RCC 7860 (cell line): ENCODE measurements around the gene ISCA1.

Source experiments
- DNase-seq: peaks from one replicate; pipeline ENCODE4 v3.0.0-alpha.2; 2015; ENCODE audit warnings: low spot score
- FAIRE-seq: peaks from 2 replicates; lab custom pipeline; 2012; peaks lifted over from hg19 to GRCh38; lab: Jason Lieb, UNC

ISCA1 gene

DNA sequence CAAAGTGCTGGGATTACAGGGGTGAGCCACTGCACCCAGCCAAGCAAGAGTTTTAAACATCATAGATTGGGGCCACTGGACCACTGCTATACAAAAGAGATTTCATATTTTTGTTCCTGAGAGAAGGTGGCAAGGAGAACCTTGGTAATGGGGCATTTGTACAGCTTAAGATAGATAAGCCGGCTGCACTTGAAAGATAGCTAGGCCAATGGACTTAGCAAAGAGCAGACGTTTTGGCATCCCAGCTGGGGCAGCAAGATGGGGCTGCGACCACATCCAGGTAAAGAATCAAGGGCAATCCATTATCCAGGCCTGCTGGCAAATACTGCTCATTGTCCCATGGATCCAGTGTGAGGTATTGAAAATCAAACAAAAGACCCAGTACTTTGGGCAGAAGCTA, 3.9 kb upstream of the ISCA1 start:
- no peak for FAIRE-seq
- no peak for DNase-seq

DNA sequence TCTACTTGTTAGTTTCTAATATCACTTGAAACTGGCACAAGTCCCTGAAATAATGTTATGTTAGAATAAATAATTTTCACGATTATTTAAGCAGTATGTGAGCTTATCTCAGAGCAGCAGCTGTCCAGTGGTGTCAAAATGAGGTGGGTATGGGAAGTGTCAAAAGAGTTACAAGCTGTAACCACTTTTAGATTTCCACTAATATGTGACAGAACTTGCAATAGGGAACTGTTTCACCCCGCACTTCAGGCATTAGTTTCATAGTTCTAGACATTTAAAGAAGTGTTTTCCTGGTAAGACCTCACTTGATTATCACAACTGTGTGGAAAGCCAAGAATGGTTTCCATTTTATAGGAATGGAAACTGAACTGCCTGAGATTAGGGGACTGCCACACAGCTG, 2.9 kb upstream of the ISCA1 start:
- DNase-seq (no peak), FAIRE-seq (no peak)

DNA sequence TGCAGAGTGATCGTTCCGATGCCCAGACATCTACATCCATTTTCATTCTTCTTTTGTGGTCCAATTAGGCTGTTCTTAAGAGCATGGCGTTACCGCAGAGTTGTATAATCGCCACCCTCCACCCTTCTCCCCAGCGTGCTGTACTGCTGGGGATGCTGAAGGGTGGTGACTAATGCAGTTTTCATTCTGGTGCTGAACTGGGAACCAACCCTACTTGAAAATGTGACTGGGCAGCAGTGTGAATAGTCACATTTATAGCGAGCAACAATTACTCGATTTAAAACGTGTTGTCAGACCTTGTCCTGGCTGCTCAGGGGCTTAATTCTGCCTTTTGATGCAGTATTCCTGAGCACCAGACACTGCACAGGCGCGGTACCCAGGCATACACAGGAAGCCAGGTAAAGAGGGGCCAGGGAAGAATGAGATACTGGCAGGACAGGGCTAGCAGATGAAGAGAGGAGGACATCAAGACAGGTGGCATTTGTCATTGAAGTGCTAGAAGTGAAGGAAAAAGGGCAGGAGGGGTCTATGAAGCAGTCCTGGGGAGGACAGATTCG, 719 bp upstream of the ISCA1 start:
- FAIRE-seq (peak; percentile 17), DNase-seq (peak; percentile 64)

DNA sequence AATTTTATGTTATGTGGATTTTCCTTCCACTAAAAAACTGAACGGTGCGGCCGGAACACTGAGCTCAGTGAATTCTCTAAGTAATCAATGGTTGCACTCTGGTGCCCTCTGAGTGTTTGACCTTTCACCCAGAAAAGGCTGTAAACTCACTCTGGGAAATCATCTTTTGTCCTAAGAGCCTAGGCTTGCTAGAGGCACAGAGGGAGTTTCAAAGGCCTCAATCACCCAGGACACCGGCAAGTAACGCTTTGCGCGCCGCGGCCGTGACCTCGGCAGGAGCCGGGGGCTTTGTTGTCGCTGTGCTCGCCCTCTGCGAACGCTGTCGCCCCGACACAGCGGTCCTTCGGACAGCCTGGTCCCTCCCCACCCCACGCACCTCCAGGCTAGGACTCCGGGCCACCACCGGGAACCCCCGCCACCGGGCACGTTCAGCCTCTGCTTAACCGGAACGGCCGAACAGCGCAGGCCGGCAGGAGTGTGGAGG, 703 bp downstream of the ISCA1 start:
- DNase-seq (no peak), FAIRE-seq (no peak)

DNA sequence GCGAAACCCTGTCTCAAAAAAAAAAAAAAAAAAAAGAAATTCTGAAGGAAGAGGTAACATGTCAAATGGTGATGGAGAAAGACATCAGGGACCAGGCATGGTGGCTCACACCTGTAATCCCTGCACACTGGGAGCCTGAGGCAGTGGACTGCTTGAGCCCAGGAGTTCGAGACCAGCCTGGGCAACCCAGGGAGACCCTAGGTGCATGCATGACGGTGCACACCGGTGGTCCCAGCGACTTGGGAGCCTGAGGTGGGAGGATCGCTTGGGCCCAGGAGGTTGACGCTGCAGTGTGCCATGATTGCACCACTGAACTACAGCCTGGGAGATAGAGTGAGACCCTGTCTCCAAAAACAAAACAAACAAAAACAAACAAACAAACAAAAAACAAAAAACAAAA, 1.8 kb downstream of the ISCA1 start:
- DNase-seq (no peak), FAIRE-seq (no peak)

DNA sequence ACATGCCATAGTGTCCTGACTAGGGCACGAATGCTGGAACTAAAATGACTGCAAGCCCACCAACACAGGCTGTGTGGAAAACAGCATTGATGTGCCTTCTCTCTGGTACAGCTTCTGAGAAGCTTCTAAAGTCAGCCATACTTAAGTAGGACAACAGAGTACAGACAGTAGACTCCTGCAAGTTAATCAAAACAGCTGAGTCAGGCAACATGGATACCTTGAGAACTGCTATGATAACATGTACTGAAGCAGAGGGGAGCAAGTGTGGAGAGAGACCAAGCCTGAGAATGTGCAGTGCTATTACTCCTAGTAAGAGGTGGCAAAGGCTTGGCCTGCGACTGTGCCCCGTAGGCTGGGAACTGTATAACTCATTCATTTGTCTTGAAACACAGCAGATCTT, 2.5 kb downstream of the ISCA1 start:
- FAIRE-seq: no peak
- DNase-seq: no peak

DNA sequence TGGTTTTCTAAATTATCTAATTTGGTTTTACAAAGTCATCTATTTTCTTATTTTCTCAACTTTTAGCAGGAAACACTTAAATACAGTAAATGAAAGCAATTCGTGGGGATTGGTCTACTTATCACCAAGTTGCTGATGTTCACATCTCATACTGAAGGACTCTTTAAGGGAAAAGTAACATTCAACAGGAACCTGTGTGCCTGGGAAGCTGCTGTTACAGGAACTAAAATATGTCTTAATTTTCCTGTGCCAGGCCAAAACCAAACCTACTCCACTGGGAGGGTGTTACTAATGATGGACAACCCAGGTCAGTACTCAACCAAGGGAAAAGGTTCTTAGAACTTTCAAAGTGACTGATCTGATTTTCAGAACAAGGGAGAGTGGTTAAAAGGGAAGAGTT, 5.3 kb downstream of the ISCA1 start:
- FAIRE-seq: no peak
- DNase-seq: no peak

DNA sequence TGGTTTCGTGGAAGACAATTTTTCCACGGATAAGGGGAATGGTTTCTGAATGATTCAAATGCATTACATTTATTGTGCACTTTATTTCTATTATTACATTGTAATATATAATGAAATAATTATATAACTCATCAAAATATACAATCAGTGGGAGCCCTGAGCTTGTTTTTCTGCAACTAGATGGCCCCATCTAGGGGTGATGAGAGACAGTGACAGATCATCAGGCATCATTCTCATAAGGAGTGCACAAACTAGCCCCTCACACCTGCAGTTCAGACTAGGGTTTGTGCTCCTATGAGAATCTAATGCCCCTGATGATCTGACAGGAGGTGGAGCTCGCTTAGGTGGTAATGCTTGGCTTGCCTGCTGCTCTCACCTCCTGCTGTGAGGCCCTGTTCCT, 6.4 kb downstream of the ISCA1 start:
- DNase-seq (no peak), FAIRE-seq (no peak)

DNA sequence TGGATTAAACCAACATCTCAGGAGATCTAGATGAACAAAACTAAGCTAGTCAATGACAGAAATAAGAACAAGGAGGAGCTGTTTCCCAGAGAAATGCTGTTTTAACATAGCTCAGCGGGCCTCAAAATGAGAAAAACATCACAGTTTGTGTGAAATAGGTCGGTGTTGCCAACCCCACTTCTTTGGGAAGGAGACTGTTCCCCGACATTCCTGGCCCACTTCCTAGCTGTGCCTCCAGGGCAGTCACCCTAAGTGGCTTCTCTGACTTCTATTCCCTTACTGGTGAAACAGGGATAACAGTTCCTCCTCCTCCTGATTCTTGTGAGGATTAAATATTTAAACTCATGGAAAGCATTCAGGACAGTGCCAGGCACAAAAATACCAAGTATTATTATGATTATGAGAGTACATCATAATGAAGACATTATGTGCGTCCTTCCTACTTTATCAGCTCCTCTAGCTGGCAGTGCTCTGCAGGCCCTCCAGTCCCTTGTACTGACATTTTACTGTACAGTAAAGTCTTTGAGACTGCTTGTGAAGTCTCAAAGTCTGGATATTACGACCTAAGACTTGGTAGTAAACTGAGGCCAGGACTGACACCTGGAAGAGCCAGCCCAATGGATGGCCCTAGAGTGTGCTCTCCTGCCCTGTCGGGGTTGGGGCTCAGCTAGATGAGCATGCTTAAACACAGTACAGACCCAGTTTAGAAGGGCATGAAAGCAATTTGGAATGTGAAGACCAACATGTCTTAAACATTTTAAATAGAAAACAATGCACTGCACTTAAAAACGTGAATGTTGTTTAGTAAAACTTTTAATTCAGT, 7.3 kb downstream of the ISCA1 start:
- DNase-seq (no peak), FAIRE-seq (no peak)

DNA sequence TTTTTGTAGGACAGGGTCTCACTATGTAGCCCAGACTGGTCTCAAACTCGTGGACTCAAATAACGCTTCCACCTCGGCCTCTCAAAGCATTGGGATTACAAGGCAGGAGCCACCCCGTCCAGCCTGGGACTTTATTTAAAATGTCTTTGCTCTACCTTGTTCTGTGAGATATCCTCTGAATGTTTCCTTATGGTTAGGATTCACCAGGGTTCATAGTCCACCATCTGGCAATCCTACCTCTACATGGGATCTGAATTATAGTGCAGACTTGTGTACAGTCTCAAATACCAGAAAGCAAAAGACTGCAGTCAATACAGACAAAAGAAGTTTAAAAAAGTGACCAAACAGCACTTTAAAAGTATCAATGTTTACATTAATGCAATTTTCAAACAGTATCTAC, 10.1 kb downstream of the ISCA1 start:
- no peak for FAIRE-seq
- no peak for DNase-seq

DNA sequence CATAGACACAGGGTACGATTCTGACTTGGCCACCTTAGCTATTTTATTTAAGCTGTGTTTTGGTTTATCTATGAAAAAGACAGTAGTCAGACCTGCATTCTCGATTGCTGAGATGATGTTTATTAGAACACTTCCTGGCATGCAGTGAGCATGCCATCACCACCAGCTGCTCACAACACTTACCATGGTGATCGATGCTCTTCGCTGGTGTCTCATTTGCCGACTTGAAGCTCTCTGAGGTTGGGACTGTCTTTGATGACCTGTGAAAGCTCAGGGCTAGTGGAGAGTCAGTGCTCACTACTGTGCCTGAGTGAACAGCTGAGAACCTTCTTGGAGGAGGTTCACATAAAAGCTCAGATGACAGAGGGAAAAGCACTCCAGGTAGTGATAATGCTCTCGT, 18.5 kb downstream of the ISCA1 start:
- DNase-seq: no peak
- no peak for FAIRE-seq

DNA sequence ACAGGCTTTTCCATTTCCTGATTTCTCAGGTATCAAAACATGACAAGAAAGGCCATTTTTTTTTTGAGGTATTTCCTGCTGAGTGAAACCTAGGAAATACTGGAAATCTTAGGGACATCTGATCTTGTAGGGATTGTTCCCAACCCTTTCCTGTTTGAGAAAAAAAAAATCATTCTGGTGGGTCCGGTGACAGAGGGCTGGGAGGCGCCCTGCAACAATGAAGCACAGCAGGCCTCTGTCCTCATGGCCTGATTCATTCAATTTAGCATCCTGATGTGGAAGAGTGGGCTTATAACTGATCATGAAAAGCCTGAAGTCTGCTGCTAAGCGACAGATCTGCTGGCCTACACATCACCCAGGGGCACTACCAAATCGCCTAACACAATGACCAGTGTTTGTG, 19.8 kb downstream of the ISCA1 start:
- no peak for FAIRE-seq
- no peak for DNase-seq

DNA sequence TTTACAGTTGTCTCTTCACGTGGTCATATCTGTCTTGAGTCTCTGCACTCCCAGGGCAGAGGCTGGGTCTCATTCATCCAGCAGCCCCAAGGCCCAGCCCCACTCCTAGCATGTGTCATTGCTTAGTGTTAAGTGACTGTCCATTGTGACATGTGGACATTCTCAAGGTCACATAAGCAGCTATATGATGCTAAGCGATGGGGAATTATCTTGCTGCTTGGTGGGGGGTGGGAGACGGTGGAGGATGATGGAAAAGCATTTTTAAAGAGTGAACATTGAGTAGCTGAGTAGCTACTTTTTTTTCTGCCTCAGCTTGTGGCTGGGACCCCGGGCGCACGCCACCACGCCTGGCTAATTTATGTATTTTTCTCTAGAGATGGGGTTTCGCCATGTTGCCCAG, 22.8 kb downstream of the ISCA1 start, which contains the start of gene C9orf153:
Gene C9orf153, minus strand, starts transcription at position 101 of the 400 bp plus-strand sequence. CDS start 30,054 bp downstream, outside the sequence.
- no peak for DNase-seq
- no peak for FAIRE-seq

DNA sequence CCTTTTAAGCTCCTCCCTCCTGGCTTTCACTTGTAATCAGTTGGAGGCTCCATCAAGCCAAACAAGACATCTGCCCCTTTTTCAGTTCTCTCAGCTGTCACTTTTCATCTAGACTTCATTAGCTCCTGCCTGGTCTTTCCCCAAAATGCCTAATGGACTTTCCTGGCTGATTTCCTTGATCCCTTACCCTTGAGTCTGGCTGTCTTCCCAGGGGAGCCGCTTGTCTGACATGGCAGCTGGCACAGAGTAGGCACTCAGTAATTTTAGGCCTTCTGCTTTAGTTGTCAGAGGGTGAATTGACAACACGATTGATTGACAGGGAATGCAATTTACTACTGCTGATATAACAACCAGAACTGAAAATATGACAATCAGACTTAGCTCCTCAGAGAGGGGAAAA, 24.9 kb downstream of the ISCA1 start:
- DNase-seq (no peak), FAIRE-seq (no peak)

DNA sequence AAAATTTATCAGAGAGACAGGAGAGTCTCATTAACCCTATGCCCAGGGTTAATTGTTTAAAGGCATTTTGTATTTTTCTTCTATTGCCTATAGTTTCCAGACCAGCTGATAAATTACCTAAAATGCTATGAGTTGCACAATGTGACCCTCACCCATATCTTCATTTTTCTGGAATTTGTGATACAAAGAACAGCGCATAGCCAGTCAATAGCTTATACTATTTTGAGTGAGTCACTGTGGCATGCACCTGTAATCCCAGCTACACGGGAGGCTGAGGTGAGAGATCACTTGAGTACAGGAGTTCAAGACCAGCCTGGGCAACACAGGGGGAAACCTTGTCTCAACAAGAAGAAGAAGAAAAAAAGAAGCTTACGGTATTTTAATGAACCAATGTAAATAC, 25.7 kb downstream of the ISCA1 start:
- DNase-seq (no peak), FAIRE-seq (no peak)

DNA sequence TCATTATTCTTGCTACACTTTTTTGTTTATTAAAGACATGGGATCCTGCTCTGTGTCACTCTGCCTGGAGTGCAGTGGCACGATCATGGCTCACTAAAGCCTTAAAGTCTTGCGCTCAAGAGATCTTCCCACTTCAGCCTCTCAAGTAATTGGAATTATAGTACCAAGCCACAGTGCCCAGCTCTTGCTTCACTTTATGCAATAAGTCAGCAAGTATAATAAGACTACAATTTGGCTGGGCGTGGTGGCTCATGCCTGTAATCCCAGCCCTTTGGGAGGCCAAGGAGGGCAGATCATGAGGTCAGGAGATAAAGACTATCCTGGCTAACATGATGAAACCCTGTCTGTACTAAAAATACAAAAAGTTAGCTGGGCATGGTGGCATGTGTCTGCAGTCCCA, 28.8 kb downstream of the ISCA1 start:
- DNase-seq: no peak
- FAIRE-seq: no peak

DNA sequence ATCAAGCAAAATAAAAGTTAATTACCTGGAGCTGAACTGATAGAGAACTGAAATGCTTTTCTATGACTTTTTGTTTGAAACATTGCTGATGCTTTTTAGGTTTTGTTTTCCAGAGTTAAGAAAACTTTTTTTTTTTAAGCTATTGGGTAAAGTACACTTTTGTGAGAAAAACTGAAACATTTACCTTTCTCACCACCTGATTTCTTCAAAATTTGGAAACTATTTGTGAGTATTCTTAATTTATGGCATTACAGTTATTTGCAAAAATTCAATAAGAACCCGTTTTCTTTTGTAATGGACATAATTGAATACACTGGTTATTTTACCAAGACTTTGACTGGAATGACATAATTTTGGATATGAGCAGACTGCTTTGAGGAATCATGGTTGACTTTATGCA, 29.5 kb downstream of the ISCA1 start:
- DNase-seq (no peak), FAIRE-seq (no peak)

DNA sequence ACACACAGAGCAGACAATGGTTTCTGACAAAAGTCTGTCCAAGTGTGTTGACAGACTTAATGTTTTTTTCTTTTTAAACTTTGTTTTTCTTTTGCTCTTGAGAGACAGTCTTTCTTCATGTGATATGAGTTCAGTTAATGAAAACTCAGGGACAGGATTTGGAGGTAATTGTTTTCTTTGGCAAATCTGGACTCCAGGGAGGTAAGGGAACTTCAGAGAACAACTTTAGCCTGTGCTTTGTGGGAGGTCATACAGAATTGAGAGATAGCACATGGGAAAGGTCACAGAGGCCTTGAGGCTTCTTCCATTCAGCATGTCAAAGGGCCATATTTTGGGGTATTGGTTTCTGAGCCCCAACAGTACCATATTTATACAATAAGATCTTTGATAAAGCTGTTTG, 32.2 kb downstream of the ISCA1 start:
- FAIRE-seq (no peak), DNase-seq (no peak)

DNA sequence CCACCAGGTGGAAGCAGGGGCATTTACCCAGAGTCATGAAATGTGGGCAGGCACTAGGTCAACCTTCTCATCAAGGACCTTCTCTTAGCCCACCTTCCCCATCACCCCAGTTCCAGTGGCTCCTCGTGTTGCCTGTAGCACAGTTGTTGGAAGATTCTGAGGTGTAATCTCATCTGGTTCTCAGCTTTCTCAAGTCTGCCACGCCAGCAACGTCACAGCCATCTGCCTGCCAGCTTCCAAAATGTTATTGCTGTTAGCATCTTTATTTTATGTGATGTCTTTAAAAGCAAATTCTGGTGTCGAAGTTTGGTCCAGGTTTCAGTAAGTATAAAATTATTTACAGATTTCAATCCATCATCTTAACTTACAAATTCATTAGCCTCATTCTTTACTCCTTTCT, 33.6 kb downstream of the ISCA1 start:
- no peak for FAIRE-seq
- DNase-seq: no peak

DNA sequence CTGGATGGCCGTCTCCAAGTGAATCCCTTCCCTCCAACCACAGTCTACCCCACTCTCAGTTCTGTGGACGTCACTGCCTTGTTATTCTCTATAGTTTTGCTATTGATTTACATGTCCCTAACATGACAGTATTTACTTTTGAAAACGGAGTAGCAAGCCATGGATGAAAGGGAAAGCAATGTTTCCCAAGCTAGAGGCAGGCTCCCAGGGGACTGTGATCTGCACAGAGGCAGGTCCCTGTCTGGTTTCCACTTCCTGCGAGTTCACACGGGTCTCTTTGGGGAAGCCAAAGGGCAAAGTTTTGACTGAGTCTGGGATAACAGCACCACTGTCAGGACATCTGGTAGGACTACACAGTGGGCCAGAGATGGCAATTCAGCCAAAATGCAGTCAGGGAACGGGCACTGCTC, 35.6 kb downstream of the ISCA1 start:
- FAIRE-seq (no peak), DNase-seq (no peak)

DNA sequence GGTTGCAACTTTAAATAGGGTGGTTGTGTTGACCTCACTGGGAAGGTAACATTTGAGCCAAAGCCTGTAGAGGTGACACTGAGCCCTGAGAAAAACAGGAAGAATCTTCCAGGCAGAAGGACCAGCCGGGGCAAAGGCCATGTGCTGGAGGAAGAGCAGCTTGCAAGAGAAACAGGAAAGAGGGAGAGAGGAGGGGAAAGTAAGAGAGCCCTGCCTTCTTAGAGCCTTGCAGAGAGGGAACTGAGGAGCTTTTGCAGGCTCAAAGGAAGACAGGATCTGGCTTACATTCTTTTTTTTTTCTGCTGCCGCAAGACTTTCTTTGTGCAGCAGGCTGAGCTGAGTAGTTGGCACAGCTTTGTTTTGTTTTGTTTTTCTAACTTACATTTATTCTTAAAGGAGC, 40.3 kb downstream of the ISCA1 start:
- FAIRE-seq (no peak), DNase-seq (no peak)

DNA sequence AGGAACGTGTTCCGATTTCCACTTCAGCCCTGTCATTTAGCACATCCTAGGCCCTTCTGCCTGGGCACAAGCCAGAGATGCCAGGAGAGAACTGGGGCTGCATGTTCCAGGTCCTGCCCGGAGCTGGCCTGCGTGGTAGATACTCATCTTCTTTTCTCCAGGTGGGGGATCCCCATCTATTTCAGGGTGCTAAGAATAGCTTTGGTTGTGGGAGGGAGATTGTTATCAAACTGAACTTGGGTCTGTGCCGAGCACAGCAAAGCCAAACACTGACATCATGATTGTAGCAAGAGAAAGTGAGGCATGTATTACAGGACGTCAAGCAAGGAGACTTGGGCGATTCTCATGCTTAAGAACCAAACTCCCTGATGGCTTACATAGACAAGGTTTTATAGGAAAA, 41.1 kb downstream of the ISCA1 start:
- no peak for FAIRE-seq
- no peak for DNase-seq
